Retina (tissue), 1 donor: Measurements from ENCODE around the gene ANKRD17.

Experiments used
- DNase-seq: peaks from one replicate; pipeline ENCODE4 v3.0.0-alpha.2; 2016

Gene ANKRD17

GRCh38 chr4:73045879-73046278 lies 212.7 kb downstream of the ANKRD17 start:
- no peak for DNase-seq

- no peak for DNase-seq
These were observed 221.5 kb downstream of the ANKRD17 start for GRCh38 chr4:73037057-73037456.

- no peak for DNase-seq
These were observed 222.5 kb downstream of the ANKRD17 start for GRCh38 chr4:73036123-73036522.

GRCh38 chr4:73034896-73035295 lies 223.7 kb downstream of the ANKRD17 start:
- DNase-seq = no peak

GRCh38 chr4:73028621-73029020 lies 230.0 kb downstream of the ANKRD17 start:
- no peak for DNase-seq
